ENCODE data around the gene SYNE1.

SYNE1 gene

GRCh38 chr6:152420696-152421095, 216.5 kb downstream of the SYNE1 start:
- no peak for DNase-seq (ENCODE audit: low spot score)

- no peak for DNase-seq (ENCODE audit: low spot score)
Observed at GRCh38 chr6:152418551-152418950, 218.6 kb downstream of the SYNE1 start.

GRCh38 chr6:152416652-152417051, 220.5 kb downstream of the SYNE1 start:
- no peak for DNase-seq (ENCODE audit: low spot score)

GRCh38 chr6:152404936-152405595, 232.1 kb downstream of the SYNE1 start:
- DNase-seq (ENCODE audit: low spot score): no peak

GRCh38 chr6:152404086-152404857, 232.9 kb downstream of the SYNE1 start:
- DNase-seq (ENCODE audit: low spot score): no peak

- DNase-seq (ENCODE audit: low spot score): no peak
Observed at GRCh38 chr6:152402791-152403190, 234.4 kb downstream of the SYNE1 start.

- peak; percentile 29 for DNase-seq (ENCODE audit: low spot score)
Observed at GRCh38 chr6:152401978-152402377, 235.2 kb downstream of the SYNE1 start.

- DNase-seq (ENCODE audit: low spot score): peak; percentile 23
Observed at GRCh38 chr6:152399399-152399798, 237.8 kb downstream of the SYNE1 start.

GRCh38 chr6:152398993-152399392, 238.2 kb downstream of the SYNE1 start:
- DNase-seq (ENCODE audit: low spot score): no peak

GRCh38 chr6:152398316-152398715, 238.8 kb downstream of the SYNE1 start:
- no peak for DNase-seq (ENCODE audit: low spot score)

- DNase-seq (ENCODE audit: low spot score): no peak
Observed at GRCh38 chr6:152394303-152394702, 242.9 kb downstream of the SYNE1 start.

- DNase-seq (ENCODE audit: low spot score): no peak
Observed at GRCh38 chr6:152391179-152391880, 245.8 kb downstream of the SYNE1 start.

- DNase-seq (ENCODE audit: low spot score): no peak
Observed at GRCh38 chr6:152387091-152387490, 250.1 kb downstream of the SYNE1 start.

- DNase-seq (ENCODE audit: low spot score): no peak
Observed at GRCh38 chr6:152386131-152386530, 251.0 kb downstream of the SYNE1 start.

- peak; percentile 76 for DNase-seq (ENCODE audit: low spot score)
Observed at GRCh38 chr6:152380993-152381898, 255.9 kb downstream of the SYNE1 start.

- no peak for DNase-seq (ENCODE audit: low spot score)
Observed at GRCh38 chr6:152380351-152380767, 256.8 kb downstream of the SYNE1 start.

- DNase-seq (ENCODE audit: low spot score): no peak
Observed at GRCh38 chr6:152379423-152379822, 257.7 kb downstream of the SYNE1 start.

GRCh38 chr6:152378169-152378568, 259.0 kb downstream of the SYNE1 start:
- no peak for DNase-seq (ENCODE audit: low spot score)

- no peak for DNase-seq (ENCODE audit: low spot score)
Observed at GRCh38 chr6:152375197-152375596, 262.0 kb downstream of the SYNE1 start.

- no peak for DNase-seq (ENCODE audit: low spot score)
Observed at GRCh38 chr6:152372945-152373344, 264.2 kb downstream of the SYNE1 start.

GRCh38 chr6:152371775-152372174, 265.4 kb downstream of the SYNE1 start:
- no peak for DNase-seq (ENCODE audit: low spot score)
